K562 (cell line): Measurements from ENCODE around the gene TMEM63A. TPM values are rescaled to one million over a fixed set of nuclear protein-coding genes. Genes with fewer than 3 reads are reported as not detected.
A peak's percentile ranks its signal among the peaks of the same experiment; 100 is the strongest.

Experiments
- ARID1B ChIP-seq: fragments of 450-650 bp; IDR thresholded peaks from 2 replicates; pipeline ENCODE4 v1.6.1; 2016; ENCODE audit warnings: antibody characterized with exemption, mild to moderate bottlenecking, inconsistent platforms
- BCOR ChIP-seq: fragments of 450-650 bp; IDR thresholded peaks from 2 replicates; pipeline ENCODE4 v1.6.1; 2016
- CBX1 ChIP-seq: sonication (generic); IDR thresholded peaks from 2 replicates; pipeline ENCODE4 v1.6.1; 2016; ENCODE audit warnings: antibody characterized with exemption, low read depth, mild to moderate bottlenecking
- CHD2 ChIP-seq: IDR thresholded peaks from 2 replicates; pipeline ENCODE4 v1.6.1; 2011; ENCODE audit warnings: low read depth, low read length
- DACH1 ChIP-seq: fragments of 450-650 bp; IDR thresholded peaks from 2 replicates; pipeline ENCODE4 v1.6.1; 2018; ENCODE audit not compliant: partially characterized antibody
- ELF1 ChIP-seq: fragments of 200-800 bp; sonication (Bioruptor generic); IDR thresholded peaks from 2 replicates; pipeline ENCODE4 v1.6.1; 2016; ENCODE audit warnings: missing genetic modification characterization, missing compliant biosample characterization
- FOXP1 ChIP-seq: sonication (generic); formaldehyde crosslinking; IDR thresholded peaks from 2 replicates; pipeline ENCODE4 v1.8.0; 2022; ENCODE audit warnings: mild to moderate bottlenecking, missing genetic modification reagents
- GABPB1 ChIP-seq: sonication (generic); formaldehyde crosslinking; IDR thresholded peaks from 2 replicates; pipeline ENCODE4 v1.8.0; 2022; ENCODE audit warnings: mild to moderate bottlenecking, missing genetic modification reagents
- HCFC1 ChIP-seq: IDR thresholded peaks from 2 replicates; pipeline ENCODE4 v1.6.1; 2012; ENCODE audit warnings: low read depth, low read length, improper control_type of control experiment
- HNRNPH1 ChIP-seq: fragments of 200-400 bp; formaldehyde crosslinking; optimal IDR thresholded peaks from 2 replicates; pipeline ENCODE3; 2017; ENCODE audit warnings: low read depth, mild to moderate bottlenecking, low read length, moderate library complexity
- ILK ChIP-seq: fragments of 450-650 bp; IDR thresholded peaks from 2 replicates; pipeline ENCODE4 v1.6.1; 2016; ENCODE audit warnings: missing genetic modification characterization, low read depth, mild to moderate bottlenecking, missing compliant biosample characterization, moderate library complexity, borderline replicate concordance
- KDM5B ChIP-seq: fragments of 200-600 bp; sonication (generic); IDR thresholded peaks from 2 replicates; pipeline ENCODE4 v1.6.1; 2012; ENCODE audit warnings: low read depth, mild to moderate bottlenecking, moderate library complexity, low read length, control low read depth, inconsistent platforms; ENCODE audit not compliant: insufficient replicate concordance
- LEF1 ChIP-seq: fragments of 450-650 bp; IDR thresholded peaks from 2 replicates; pipeline ENCODE4 v1.6.1; 2016; ENCODE audit warnings: mild to moderate bottlenecking
- NCOA1 ChIP-seq: fragments of 450-650 bp; IDR thresholded peaks from 2 replicates; pipeline ENCODE4 v1.6.1; 2016; ENCODE audit warnings: low read depth
- NR3C1 ChIP-seq: sonication (generic); formaldehyde crosslinking; IDR thresholded peaks from 2 replicates; pipeline ENCODE4 v1.8.1; 2022; ENCODE audit warnings: missing genetic modification reagents
- PHF21A ChIP-seq: fragments of 450-650 bp; IDR thresholded peaks from 2 replicates; pipeline ENCODE4 v1.6.1; 2017; ENCODE audit warnings: low read depth, borderline replicate concordance
- PTRF ChIP-seq: fragments of 450-650 bp; IDR thresholded peaks from 2 replicates; pipeline ENCODE4 v1.6.1; 2016; ENCODE audit warnings: mild to moderate bottlenecking, missing genetic modification characterization, missing compliant biosample characterization
- RBM22 ChIP-seq: fragments of 200-400 bp; formaldehyde crosslinking; IDR thresholded peaks from 2 replicates; pipeline ENCODE4 v1.6.1; 2018; ENCODE audit warnings: low read length, low read depth; ENCODE audit not compliant: poor library complexity, severe bottlenecking
- SNRNP70 ChIP-seq: fragments of 200-400 bp; formaldehyde crosslinking; optimal IDR thresholded peaks from 2 replicates; pipeline ENCODE3; 2017; ENCODE audit warnings: low read depth, low read length
- STAT5A ChIP-seq: IDR thresholded peaks from 2 replicates; pipeline ENCODE4 v1.6.1; 2012; ENCODE audit warnings: low read length, inconsistent platforms, borderline replicate concordance
- TAF1 ChIP-seq: IDR thresholded peaks from 2 replicates; pipeline ENCODE4 v1.6.1; 2011; ENCODE audit warnings: mild to moderate bottlenecking, low read length, moderate library complexity; ENCODE audit not compliant: insufficient read depth, control insufficient read depth, severe bottlenecking; ENCODE audit errors: extremely low read depth
- ZFP1 ChIP-seq: fragments of 450-650 bp; formaldehyde crosslinking; IDR thresholded peaks from 2 replicates; pipeline ENCODE4 v1.4.0; 2020; ENCODE audit warnings: mild to moderate bottlenecking, mixed read lengths
- ZNF143 ChIP-seq: sonication (generic); formaldehyde crosslinking; IDR thresholded peaks from 2 replicates; pipeline ENCODE4 v1.9.0; 2022; ENCODE audit warnings: mild to moderate bottlenecking, missing genetic modification reagents
- ZNF175 ChIP-seq: fragments of 200-800 bp; sonication (Bioruptor generic); IDR thresholded peaks from 2 replicates; pipeline ENCODE4 v1.6.1; 2016; ENCODE audit warnings: low read depth, mild to moderate bottlenecking, missing genetic modification characterization, missing compliant biosample characterization
- ZNF384 ChIP-seq: IDR thresholded peaks from 2 replicates; pipeline ENCODE4 v1.6.1; 2012; ENCODE audit warnings: low read depth, low read length, improper control_type of control experiment
- ZNF707 ChIP-seq: fragments of 250-450 bp; sonication (Bioruptor Pico); conservative IDR thresholded peaks from 2 replicates; pipeline ENCODE4 v1.8.0; 2022; ENCODE audit warnings: inconsistent platforms, mild to moderate bottlenecking, moderate library complexity
- ZNF76 ChIP-seq: fragments of 250-450 bp; sonication (Bioruptor Pico); IDR thresholded peaks from 2 replicates; pipeline ENCODE4 v1.4.0; 2020; ENCODE audit warnings: mild to moderate bottlenecking, moderate library complexity, borderline replicate concordance
- polyA plus RNA-seq, 8 experiments: library from polyadenylated mRNA; depleted of rRNA in 4 of 8; stranded (reverse) in 5 of 8; unstranded in 3 of 8; fragments of >200 nt; fragmentation: Nextera tagmentation in 2 of 8; fragmentation: Illumina TruSeq in 1 of 8; extraction: Ambion mirVana in 2 of 8; extraction: Trizol in 1 of 8; gene quantifications; 2 replicates each; pipeline versions ENCODE4 v1.2.1 to v1.2.3, GENCODE V29; 2011 to 2014; ENCODE audit warnings: inconsistent platforms in 1 of 8, missing spikeins in 1 of 8
- total RNA-seq, 7 experiments: library from RNA; depleted of rRNA in 6 of 7; stranded (reverse); fragments of >200 nt in 6 of 7; fragmentation: Illumina TruSeq in 2 of 7; extraction: Trizol in 2 of 7; gene quantifications; 2 replicates each; pipeline versions ENCODE4 v1.2.1 to v1.2.3, GENCODE V29; 2011 to 2021; ENCODE audit warnings: low replicate concordance in 1 of 7
- TF ChIP-seq, protein P1 (sequence below): sonication (generic); formaldehyde crosslinking; IDR thresholded peaks from 2 replicates; pipeline ENCODE4 v1.9.0; 2022; ENCODE audit warnings: mild to moderate bottlenecking, missing genetic modification reagents
- TF ChIP-seq, protein P2 (sequence below): sonication (generic); formaldehyde crosslinking; IDR thresholded peaks from 2 replicates; pipeline ENCODE4 v1.8.0; 2022; ENCODE audit warnings: mild to moderate bottlenecking, missing genetic modification reagents

Gene TMEM63A
- total and polyA plus RNA-seq, 9 of the 15 experiments (the other 6 are each of a cell fraction or from before 2014, with no cell fraction given): 2.0 to 54.6 (median 17.5) TPM

- TF ChIP-seq, protein P1, sequence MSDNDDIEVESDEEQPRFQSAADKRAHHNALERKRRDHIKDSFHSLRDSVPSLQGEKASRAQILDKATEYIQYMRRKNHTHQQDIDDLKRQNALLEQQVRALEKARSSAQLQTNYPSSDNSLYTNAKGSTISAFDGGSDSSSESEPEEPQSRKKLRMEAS (CRISPR knock-in tag): peak; percentile 96
- no peak for TF ChIP-seq LEF1
- TF ChIP-seq GABPB1 (CRISPR knock-in tag): peak; percentile 97
- no peak for TF ChIP-seq ILK (tag)
- TF ChIP-seq, protein P2, sequence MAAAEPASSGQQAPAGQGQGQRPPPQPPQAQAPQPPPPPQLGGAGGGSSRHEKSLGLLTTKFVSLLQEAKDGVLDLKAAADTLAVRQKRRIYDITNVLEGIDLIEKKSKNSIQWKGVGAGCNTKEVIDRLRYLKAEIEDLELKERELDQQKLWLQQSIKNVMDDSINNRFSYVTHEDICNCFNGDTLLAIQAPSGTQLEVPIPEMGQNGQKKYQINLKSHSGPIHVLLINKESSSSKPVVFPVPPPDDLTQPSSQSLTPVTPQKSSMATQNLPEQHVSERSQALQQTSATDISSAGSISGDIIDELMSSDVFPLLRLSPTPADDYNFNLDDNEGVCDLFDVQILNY: peak; percentile 74; the same call in 1 of the 2 replicates
- no peak for TF ChIP-seq ZNF175 (CRISPR knock-in tag)
- TF ChIP-seq RBM22: peak; percentile 90
- TF ChIP-seq TAF1: peak; percentile 77
- peak; percentile 67 for TF ChIP-seq HCFC1
- TF ChIP-seq FOXP1 (CRISPR knock-in tag): peak; percentile 10; the same call in 1 of the 2 replicates
- TF ChIP-seq STAT5A: no peak
- TF ChIP-seq ELF1: peak; percentile 91
- no peak for TF ChIP-seq HNRNPH1
- TF ChIP-seq SNRNP70: no peak
- TF ChIP-seq ZNF707: 0 out of 2 replicates have a peak, but pooled peaks have one; percentile 9
- peak; percentile 56; the same call in 1 of the 2 replicates for TF ChIP-seq CBX1
- TF ChIP-seq ARID1B: peak; percentile 56
- 0 out of 2 replicates have a peak, but pooled peaks have one; percentile 65 for TF ChIP-seq NR3C1 (CRISPR knock-in tag)
- TF ChIP-seq ZNF76 (CRISPR knock-in tag): peak; percentile 70; the same call in 1 of the 2 replicates
- 0 out of 2 replicates have a peak, but pooled peaks have one; percentile 41 for TF ChIP-seq PHF21A
- peak; percentile 56 for TF ChIP-seq BCOR
- TF ChIP-seq NCOA1: peak; percentile 72
- peak; percentile 78 for TF ChIP-seq CHD2
- TF ChIP-seq DACH1: peak; percentile 88
- 0 out of 2 replicates have a peak, but pooled peaks have one; percentile 4 for TF ChIP-seq ZNF143 (CRISPR knock-in tag)
- TF ChIP-seq KDM5B: peak; percentile 88
- TF ChIP-seq PTRF (tag): no peak
- TF ChIP-seq ZNF384: 0 out of 2 replicates have a peak, but pooled peaks have one; percentile 18
- no peak for TF ChIP-seq ZFP1 (CRISPR knock-in tag)
These were observed 41.7 kb upstream of the TMEM63A start, which contains the start of gene PYCR2 (continued) for GRCh38 chr1:225923692-225924555.
